Ishikawa (cell line): ENCODE data around the gene MYH10.

Experiments
- CEBPB ChIP-seq: IDR thresholded peaks from 2 replicates; pipeline ENCODE4 v1.6.1; 2012
- CREB1 ChIP-seq: IDR thresholded peaks from 2 replicates; pipeline ENCODE4 v1.6.1; 2012; ENCODE audit warnings: low read depth
- EGR1 ChIP-seq: IDR thresholded peaks from 2 replicates; pipeline ENCODE4 v1.6.1; 2012
- EP300 ChIP-seq: IDR thresholded peaks from 2 replicates; pipeline ENCODE4 v1.6.1; 2012; ENCODE audit warnings: borderline replicate concordance
- FOXM1 ChIP-seq: IDR thresholded peaks from 2 replicates; pipeline ENCODE4 v1.6.1; 2012; ENCODE audit warnings: low read depth, borderline replicate concordance
- MAX ChIP-seq: IDR thresholded peaks from 2 replicates; pipeline ENCODE4 v1.6.1; 2012
- NFIC ChIP-seq: IDR thresholded peaks from 2 replicates; pipeline ENCODE4 v1.6.1; 2012
- RAD21 ChIP-seq: IDR thresholded peaks from 2 replicates; pipeline ENCODE4 v1.6.1; 2012; ENCODE audit warnings: low read depth
- REST ChIP-seq: IDR thresholded peaks from 2 replicates; pipeline ENCODE4 v1.6.1; 2012; ENCODE audit warnings: low read depth, mild to moderate bottlenecking
- TAF1 ChIP-seq: IDR thresholded peaks from 2 replicates; pipeline ENCODE4 v1.6.1; 2012; ENCODE audit warnings: low read depth, mild to moderate bottlenecking
- TEAD4 ChIP-seq: IDR thresholded peaks from 2 replicates; pipeline ENCODE4 v1.6.1; 2012
- USF1 ChIP-seq: IDR thresholded peaks from 2 replicates; pipeline ENCODE4 v1.6.1; 2012
- YY1 ChIP-seq: IDR thresholded peaks from 2 replicates; pipeline ENCODE4 v1.6.1; 2012; ENCODE audit warnings: low read depth
- ZBTB7A ChIP-seq: IDR thresholded peaks from 2 replicates; pipeline ENCODE4 v1.6.1; 2012; ENCODE audit warnings: low read depth

- TF ChIP-seq EP300 (no peak), REST (no peak), EGR1 (no peak), TEAD4 (no peak), TAF1 (no peak), RAD21 (no peak), CREB1 (no peak), FOXM1 (no peak), NFIC (no peak), CEBPB (no peak), MAX (no peak), YY1 (no peak), USF1 (no peak), ZBTB7A (no peak)
Measured at GRCh38 chr17:8675306-8675705, 44.8 kb upstream of the MYH10 start.
